Activated naive CD4-positive, alpha-beta T cell treated with Interleukin-2 at 50 U/mL for 16 hours (primary cell): ENCODE results near the gene DNAH3.
"Not testable (repeated sequence)": the region's sequence is repeated elsewhere in the genome, so short reads cannot be mapped to it uniquely, and the experiment has no call there.

Experiments used
- DNase-seq: peaks from one replicate; pipeline ENCODE4 v3.0.0-alpha.2; 2020

Gene DNAH3

DNA sequence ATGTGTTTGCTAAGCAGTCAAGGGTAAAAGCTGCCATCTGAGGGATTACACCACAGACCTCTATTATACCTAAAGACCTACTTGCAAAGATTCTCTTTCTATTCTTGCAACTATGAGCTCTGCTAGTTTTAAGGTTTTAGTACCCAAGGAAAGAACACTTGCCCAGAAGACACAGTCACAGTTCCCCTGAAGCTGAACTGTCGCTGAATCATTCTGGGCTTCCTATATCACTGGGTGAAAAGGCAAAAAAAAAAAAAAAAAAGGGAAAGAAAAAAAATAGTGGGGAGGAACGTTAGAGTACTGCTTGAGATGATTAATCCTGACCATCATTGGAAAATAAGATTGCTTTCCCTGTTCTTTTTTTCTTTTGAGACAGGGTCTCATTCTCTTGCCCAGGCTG lies 212.2 kb downstream of the DNAH3 start:
- DNase-seq, result no peak

DNA sequence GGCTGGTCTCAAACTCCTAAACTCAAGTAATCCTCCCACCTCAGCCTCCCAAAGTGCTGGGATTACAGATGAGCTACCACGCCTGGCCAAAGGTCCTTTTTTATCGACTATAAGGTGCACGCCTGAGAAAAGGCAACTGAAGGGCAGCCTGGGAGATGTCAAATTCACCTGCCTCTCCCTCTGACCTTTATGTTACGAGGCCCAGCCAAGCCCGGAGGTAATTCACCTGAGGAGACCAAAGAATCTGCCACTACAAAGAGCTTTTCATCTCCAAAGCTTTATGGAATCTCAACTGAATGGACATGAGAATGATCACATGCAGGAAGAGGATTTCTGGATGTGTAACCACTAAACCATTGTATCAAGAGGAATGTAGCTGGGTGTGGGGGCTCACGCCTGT lies 212.9 kb downstream of the DNAH3 start:
- DNase-seq, result no peak

GRCh38 chr16:20933589-20933988 lies 217.1 kb downstream of the DNAH3 start:
- DNase-seq, result no peak

GRCh38 chr16:20931066-20931600 lies 219.5 kb downstream of the DNAH3 start:
- no peak for DNase-seq

- no peak for DNase-seq
Measured at GRCh38 chr16:20930365-20930690, 220.3 kb downstream of the DNAH3 start.

GRCh38 chr16:20929676-20930364 lies 220.8 kb downstream of the DNAH3 start:
- DNase-seq, result not testable (repeated sequence)

DNA sequence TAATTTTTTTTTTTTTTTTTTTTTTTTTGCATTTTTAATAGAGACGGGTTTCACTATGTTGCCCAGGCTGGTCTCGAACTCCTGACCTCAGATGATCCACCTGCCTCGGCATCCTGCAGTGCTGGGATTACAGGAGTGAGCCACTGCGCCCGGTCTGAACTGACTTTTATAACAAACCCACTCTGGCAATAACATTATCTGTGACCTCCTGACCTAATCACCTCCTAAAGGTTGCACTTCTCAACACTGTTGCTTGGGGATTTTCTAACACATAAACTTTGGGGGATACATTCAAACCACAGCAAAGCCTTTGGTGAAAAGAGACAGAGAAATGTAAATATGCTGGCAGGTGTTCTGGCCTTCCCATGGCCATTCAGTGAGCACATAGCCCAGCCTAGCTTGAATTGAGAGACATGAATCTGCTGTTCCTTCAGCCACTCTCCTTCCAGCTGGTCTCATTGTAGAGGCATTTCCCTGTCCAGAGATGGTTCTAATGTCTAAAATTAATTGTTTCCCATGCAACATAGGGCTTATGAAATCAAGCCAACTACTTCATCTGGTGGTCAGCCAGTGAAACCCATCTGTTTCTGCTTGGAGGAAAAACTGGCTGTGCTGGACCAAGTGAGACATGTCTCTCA lies 221.8 kb downstream of the DNAH3 start:
- DNase-seq, result no peak

DNA sequence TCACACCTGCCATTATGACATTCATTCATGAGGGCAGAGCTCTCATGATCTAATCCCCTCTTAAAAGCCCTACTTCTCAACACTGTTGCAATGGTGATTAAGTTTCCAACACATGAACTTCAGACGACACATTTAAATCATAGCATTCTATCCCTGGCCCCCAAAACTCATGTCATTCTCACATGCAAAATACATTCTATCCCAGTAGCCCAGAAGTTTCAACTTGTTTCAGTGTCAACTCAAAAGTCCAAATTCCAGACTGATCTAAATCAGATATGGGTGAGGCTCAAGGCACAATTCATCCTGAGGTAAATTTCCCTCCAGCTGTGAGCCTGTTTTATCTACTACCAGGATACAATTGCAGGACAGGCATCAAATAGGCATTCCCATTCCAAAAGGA lies 224.9 kb downstream of the DNAH3 start:
- no peak for DNase-seq

DNA sequence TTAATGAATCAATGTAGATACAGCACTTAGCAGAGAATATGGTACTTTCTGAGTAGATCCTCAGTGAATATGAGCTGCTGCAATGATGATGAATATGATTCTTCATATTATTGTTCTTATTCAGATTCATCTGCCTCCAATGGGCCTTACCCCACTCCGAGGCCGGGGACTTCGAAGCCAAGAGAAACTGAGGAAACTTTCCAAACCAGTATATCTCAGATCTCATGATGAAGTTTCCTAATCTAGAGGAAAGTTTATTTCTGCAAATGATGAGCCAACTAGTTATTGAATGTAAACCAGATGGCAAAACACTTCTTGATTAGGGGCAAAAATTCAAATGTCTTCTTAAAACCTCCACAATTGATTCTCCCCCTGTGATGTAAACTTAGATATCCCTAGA lies 226.8 kb downstream of the DNAH3 start:
- no peak for DNase-seq

DNA sequence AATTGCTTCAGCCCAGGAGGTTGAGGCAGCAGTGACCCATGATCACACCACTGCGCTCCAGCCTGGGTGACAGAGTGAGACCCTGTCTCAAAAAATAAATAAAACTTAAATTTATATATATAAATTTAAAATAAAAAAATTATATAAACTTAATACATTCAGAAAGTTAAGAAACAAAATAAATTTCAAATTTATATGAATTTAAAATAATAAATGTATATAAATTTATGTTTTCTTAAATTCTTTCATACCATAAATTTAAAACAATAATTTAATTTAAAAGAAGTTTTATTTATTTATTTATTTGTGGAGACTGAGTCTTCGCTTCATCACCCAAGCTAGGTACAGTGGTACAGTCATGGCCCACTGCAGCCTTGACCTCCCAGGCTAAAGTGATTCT lies 229.8 kb downstream of the DNAH3 start:
- no peak for DNase-seq

- DNase-seq, result no peak
Measured at GRCh38 chr16:20920091-20920490, 230.6 kb downstream of the DNAH3 start.

GRCh38 chr16:20918486-20919239 lies 232.0 kb downstream of the DNAH3 start:
- no peak for DNase-seq

- no peak for DNase-seq
Measured at GRCh38 chr16:20916942-20917341, 233.7 kb downstream of the DNAH3 start.

GRCh38 chr16:20916289-20916688 lies 234.4 kb downstream of the DNAH3 start:
- no peak for DNase-seq

- no peak for DNase-seq
Measured at GRCh38 chr16:20911361-20911760, 239.3 kb downstream of the DNAH3 start.

GRCh38 chr16:20910781-20911321 lies 239.8 kb downstream of the DNAH3 start:
- DNase-seq, result no peak

DNA sequence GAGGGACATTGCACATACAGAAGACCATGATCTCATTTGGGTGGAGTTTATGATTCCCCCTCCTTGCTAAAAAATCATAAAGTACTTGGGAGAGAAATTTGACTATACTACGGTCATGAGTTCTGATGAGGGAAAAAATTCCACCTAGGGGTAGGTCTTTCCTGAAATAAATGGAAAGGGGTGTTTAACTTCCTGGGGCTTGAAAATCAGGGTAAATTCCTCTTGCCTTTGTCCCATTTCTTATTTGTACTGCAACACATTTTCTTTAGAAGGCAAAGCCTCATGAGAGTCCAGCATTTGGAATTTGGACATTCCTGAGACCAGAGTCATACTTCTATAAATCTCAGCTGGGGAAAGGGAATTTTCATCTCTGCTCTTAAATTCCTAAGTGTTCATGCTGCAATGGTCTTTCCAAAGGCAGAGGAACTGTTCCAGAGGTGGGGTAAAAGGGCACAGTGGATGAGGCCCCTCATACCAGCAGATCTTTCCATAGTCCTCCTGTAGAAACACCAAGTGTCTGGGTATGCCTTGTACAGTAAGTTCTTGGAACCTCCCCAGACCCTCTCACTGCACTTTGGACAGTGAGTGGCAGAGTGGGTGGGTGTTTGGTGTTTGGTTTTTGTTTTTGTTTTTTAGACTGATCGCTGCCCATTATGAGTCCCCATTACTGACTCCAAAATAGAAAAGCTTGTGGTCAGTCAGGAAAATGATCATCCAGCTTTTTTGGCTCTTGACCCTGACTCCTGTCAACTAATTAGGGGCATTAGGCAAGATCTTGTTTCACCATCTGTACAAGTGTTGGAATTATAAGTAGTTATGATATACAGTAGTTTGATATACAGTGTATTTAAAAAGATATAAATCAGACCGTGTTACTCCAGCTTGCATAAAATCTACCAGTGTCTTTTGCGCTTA lies 244.0 kb downstream of the DNAH3 start:
- no peak for DNase-seq

DNA sequence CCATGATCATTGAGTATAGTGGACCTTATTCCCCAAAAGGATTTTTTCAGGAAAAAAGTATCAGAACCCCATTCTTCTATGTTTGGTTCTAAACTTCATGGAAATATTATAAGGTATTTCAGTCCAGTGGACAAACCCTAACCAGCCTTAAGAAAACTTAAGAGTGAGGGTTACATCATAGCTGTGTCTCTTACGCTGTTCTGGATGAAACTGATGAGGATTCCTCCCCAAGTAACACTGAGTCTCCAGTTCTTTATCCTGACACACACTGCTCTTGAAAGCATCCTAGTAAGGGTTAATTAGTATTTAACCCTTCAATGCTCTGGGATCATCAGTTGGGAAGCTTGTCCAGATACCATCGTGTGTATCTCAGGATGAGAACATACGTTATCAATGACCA lies 245.1 kb downstream of the DNAH3 start:
- DNase-seq, result no peak

- DNase-seq, result no peak
Measured at GRCh38 chr16:20904507-20905081, 246.1 kb downstream of the DNAH3 start.

DNA sequence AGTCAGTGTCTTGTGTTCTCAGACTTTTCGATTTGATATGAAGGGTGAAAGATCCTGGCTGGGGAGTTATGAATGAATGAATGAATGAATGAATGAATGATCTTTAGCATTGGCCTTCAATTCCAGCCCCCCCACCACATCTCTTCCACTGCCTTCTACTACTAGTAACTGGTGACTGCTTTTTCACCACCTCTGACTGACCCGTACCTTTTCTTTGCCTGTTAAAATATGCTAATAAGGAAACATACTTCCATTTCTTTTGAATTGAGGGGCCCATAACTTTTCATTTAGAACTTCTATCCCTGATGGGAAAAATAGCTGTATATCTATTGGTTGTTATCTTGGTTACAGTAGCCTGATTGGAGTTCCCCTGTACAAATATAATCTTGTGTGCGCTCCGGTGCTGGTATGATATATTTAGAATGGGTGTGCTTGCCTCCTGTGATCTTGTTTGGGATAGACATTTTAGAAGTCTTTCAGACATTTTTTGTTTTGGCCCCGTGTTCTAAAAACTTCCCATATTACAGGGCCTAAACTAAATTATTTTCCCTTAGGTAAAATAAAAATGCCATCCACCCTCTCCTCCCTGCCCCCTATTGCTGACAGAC lies 246.6 kb downstream of the DNAH3 start:
- DNase-seq, result no peak

GRCh38 chr16:20903116-20903898 lies 247.3 kb downstream of the DNAH3 start:
- no peak for DNase-seq
